HG02588 (cell line): ENCODE data around the gene RPL28.
A peak's percentile ranks its signal among the peaks of the same experiment; 100 is the strongest.
"Not testable (repeated sequence)": the region's sequence is repeated elsewhere in the genome, so short reads cannot be mapped to it uniquely, and the experiment has no call there.

Experiments used
- ATAC-seq: cut with Tn5 transposase; IDR thresholded peaks from one replicate; pipeline ENCODE4 v1.9.1; 2021; ENCODE audit warnings: mild to moderate bottlenecking, moderate library complexity; ENCODE audit not compliant: unreplicated experiment

The RPL28 gene

GRCh38 chr19:55391191-55391670 is 5.5 kb downstream of the RPL28 start:
- ATAC-seq = no peak

DNA sequence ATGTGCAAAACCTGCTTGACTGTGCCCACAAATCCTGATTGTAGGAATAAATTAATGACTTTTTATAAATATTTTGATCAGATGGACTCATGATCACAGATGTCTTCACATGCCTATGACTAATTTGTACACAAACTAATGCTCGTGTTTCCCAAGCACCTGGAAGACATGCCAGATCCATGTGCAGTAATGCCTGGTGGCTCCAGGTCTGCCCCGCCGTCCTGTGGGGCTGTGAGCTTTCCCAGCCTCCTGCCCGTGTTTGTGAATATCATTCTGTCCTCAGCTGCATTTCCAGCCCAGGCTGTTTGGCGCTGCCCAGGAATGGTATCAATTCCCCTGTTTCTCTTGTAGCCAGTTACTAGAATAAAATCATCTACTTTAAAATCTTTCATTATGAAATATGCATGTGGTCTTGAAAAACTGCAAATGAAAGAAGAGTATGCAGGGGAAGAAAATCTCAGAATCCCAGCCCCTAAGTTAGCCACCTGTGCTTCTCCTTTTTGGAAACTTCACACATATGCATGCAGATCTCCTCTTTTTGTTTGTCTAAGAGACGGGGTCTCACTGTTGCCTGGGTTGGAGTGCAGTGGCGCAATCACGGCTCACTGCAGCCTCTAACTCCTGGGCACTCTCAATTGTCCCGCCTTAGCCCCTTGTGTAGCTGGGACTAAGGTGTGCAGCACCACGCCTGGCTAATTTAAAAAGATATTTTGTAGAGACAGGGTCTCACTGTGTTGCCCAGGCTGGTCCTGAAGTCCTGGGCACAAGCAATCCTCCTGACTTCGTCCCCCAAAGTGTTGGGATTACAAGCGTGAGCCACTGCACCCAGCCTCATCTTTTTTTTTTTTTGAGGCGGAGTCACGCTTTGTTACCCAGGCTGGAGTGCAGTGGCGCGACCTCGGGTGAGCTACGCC is 6.2 kb downstream of the RPL28 start:
- no peak for ATAC-seq

DNA sequence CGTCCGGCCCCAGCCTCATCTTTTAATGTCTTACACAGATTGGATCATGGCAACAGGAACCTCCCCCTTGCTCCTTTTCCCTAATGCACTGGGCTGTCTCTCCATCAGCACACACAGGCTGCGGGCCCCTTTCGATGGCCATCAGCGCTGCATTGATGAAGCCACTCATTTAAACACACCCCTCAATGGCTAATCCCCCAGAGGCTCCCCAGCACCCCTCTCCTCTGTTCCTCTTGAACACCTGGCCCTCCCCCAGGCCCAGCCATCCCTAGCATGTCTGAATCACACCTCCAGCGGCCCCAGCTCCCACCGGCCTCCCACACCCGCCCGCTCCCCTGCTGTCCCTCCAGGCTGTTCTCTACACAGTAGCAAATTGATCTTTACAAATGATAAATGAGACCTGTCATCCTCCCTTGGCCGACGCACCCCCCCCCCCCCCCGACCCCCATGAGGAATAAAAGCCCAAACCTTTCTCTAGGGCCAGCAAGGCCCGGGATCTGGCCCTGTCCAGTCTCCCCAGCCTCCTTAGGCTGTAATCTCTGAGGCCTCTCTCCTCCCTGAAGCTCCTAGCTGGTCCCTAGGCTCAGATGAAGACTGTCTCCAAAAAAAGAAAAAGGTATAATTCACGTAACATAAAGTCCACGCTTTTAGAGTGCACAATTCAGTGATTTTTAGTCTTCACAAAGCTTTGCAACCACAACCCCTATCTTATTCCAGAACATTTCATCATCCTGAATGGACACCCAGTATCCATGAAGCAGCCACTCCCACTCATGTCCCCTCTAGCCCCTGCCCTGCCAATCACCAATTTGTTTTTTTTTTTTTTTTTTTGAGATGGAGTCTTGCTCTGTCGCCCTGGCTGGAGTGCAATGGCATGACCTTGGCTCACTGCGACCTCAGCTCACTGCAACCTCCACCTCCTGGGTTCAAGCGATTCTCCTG is 7.4 kb downstream of the RPL28 start:
- ATAC-seq = no peak

DNA sequence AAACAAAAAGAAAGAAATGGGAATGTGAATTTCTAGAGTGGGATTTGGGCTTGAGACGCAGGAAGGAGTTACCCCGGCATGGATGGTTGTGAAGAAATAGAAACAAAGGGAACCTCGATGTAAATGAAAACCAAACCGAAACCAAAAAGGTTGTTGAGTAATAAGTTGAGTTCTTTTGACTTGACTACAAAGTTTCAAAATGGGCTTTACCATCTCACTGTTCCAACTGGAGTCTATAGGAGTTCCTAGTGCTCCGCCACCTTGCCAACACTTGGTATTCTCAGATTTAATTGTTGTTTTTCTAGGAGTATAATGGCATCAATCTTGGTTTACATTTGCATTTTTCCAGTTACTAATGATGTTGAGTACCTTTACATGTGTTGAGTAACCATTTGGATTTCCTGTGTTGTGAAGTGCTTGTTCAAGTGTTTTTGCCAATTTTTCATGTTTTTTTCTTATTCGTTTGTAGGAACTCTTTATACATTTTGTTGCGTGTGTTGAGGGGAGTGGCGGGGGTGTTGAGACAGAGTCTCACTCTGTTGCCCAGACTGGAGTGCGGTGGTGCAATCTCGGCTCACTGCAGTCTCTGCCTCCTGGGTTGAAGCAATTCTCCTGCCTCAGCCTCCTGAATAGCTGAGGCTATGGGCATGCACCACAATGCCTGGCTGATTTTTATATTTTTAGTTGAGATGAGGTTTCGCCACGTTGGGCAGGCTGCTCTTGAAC is 12.6 kb downstream of the RPL28 start:
- ATAC-seq = no peak

DNA sequence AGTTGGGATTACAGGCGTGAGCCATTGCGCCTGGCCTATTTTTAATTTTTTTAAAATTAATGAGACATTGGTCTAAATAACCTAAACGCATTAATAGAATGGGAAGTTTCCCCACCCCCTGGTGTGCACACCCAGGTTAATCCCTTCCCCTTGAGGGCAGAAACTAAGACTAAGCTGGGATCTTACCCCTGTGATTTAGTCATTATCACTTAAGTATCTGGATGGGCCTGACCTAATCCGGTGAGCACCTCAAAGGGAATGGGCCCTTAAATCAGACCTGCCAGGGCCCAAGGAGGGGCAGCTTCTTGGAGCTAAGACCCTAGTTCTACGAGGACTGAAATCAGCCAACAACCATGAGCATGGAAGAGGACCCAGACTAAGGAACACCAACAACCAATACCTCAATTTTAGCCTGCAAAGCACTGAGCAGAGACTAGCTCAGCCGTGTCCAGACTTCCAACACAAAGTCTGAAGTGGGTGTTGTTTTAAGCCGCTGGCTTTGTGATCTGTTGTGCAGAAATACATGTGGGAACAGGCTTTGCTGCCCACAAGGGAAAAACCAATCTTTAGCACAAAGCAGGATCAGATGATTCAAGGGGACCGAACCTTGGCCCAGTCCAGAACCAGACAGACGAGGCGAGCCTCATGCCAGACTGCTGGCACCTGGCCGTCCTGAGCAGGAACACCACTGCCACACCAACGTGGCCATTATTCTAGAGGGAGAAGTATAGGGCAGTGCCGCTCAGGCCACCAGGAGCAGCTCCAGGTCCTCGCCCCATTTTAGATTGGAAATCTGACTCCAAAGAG is 14.8 kb downstream of the RPL28 start:
- ATAC-seq = no peak

- ATAC-seq = not testable (repeated sequence)
Measured at GRCh38 chr19:55401390-55401789, 15.7 kb downstream of the RPL28 start.

DNA sequence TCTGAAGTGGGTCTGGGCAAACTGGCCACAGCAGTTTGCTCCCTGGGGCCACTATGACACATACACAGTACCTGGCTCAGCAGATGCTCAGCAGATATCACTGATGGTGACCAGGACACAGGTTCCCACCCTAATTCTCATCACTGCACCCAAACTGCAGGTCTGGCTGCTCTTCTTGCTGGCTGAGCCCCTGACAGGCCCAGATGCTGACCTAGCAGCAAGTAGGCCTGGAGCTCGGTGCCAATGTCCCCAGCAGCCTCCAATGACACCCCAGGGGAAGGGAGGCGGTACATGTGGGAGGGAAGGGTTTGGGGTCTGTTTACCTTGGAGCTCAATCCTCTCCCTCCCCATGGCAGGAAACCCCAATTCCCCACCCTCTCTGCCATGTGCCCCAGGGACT is 16.8 kb downstream of the RPL28 start:
- ATAC-seq = no peak

- ATAC-seq = no peak
Measured at GRCh38 chr19:55405638-55406037, 19.9 kb downstream of the RPL28 start.

- no peak for ATAC-seq
Measured at GRCh38 chr19:55406091-55406825, 20.5 kb downstream of the RPL28 start.

DNA sequence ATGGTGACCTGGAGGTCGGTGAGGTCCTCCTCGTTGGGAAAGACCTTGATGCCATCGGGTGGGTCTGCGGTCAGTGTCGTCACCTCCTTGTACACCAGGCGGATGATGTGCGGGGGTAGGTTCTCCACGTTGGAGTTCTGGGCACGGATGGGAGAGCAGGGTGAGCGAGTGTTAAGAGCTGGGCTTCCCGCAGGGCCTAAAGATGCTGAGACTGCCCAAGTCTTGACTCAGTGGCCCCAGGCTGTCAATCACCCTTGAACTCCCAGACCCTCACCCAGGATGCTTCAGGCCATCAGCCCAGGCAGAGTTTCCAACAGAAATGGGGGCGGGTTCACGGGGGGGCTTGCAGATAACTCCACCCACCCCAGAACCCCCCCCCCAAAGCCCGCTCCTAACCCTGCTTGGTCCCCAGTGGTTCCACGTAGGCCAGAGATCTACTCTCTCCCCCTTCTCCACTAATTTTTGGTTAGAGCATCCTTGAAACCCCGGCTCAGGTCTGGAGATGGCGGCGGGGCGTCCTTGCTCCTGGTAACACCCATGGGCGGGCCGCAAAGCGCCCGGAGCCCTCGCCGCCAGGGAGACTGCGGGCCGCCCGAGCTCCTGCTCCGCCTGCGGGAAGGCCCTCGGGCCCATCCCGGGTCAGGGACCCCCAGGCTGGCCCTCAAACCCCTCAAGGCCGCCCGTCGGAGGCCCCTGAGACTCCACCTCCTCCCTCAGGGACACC is 21.3 kb downstream of the RPL28 start:
- ATAC-seq = no peak

GRCh38 chr19:55407550-55407799 is 21.7 kb downstream of the RPL28 start, which contains the start of gene UBE2S:
Gene UBE2S (minus strand): TSS chr19:55407788. CDS start chr19:55407589, 199 bp downstream.
- ATAC-seq = not testable (repeated sequence)

DNA sequence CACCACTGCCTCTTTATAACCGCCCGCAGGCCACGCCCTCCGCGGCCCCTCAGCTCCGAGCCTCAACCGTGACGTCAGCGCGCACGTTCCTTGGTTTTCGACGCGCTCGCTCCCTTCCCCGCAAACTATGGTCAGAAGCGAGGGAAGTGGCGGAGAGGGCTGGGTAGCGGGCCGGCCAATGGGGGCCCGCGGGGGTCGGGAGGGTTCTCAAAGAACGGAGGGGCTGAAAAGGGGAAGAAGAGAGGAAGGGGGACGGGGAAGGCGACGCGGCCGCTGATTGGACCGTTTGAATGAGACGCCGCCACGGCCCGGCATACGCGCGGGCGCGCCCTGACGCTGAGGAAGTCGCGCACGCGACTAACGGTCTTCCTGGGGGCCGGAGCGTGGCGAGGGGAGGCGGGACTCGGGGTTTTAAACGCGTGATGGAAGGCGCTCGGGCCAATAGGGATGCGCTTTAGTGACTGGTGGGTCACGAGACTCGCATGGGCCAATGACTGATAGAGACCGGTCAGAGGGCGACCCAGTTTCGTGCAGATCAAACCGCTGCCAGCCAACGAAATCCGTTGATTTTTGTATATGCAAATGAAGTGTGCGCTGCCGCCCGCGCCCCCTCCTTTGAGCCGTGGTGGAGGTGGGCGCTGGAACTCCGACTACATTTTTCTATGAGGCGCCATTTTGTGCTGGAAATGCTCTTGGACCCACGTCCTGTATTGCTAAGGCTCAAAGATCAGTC is 22.2 kb downstream of the RPL28 start:
- ATAC-seq = peak; percentile 79

DNA sequence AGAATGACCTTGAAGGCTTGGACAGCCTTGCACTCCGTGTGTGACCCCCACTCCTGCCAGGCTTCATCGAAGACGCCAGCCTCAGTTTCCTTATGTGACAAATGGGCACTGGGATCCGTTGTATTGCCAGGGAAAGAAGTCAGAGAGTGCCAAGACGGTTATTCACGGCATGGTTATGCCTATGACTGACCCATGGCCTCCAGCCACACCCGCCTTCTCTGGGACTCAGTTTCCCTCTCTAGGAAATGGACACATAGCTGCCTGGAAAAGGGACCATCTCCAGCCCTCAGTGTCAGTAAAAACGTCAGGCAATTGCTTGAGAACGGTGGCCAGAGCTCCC is 22.8 kb downstream of the RPL28 start:
- no peak for ATAC-seq

GRCh38 chr19:55409179-55409578 is 23.4 kb downstream of the RPL28 start:
- ATAC-seq = not testable (repeated sequence)

GRCh38 chr19:55410168-55410567 is 24.4 kb downstream of the RPL28 start:
- no peak for ATAC-seq

DNA sequence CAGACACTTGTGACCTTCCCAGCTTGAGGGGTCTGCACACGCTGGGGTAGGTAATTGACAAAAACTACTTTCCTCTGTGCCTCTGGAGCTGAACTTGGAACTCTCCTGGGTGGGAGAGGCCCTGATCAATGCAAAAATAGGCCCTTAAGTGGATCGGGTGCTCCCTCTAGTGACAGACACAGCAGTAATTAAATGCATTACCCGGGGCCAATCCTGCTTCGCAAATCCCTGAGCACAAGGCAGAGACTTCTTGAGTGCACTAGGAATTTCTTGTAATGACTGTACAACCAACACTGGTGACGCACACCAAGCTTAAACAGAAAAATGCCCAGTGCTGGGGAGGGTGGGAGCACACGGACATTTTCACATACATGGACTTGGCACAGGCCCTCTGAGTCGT is 32.5 kb downstream of the RPL28 start:
- ATAC-seq = no peak

DNA sequence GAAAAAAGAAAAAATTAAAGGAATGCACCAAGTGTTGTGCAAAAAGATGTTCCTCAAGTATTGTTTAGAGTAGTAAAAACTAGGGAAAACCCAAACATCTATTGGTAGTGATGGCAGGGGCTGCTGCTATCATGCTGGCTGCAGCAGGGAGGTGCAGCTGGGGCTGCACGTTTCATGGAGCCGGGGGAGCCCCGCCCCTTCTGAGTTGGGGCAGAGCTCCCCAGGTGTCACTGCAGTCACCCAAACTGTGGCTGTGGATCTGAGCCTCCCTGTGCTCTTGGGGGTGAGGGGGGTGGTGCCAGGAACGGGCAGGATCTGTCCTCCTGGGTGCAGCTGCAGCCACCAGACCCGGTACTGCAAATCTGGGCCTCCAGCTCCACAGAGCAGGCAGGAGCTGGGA is 33.4 kb downstream of the RPL28 start:
- ATAC-seq = no peak

GRCh38 chr19:55419624-55420236 is 34.0 kb downstream of the RPL28 start:
- no peak for ATAC-seq
